HG02798 (cell line): ENCODE data around the gene LCAT.

ENCODE experiments used
- ATAC-seq: cut with Tn5 transposase; IDR thresholded peaks from one replicate; pipeline ENCODE4 v1.9.1; 2021; ENCODE audit warnings: mild to moderate bottlenecking; ENCODE audit not compliant: unreplicated experiment, poor library complexity

LCAT gene

DNA sequence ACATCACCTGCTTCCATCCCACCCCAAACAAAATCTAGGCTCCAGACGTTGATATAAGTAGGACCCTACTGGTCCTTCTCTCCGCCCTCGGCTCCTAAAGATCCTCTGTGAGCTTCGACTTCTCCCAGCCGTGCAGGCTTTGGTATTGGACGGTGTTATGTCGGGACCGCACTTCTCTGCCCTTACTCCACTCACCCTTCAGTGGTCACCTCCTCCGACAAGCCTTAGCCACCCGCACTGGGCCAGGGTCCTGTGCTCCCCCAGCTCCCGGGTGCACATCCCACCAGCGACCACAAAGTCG is 8.9 kb downstream of the LCAT start:
- no peak for ATAC-seq

DNA sequence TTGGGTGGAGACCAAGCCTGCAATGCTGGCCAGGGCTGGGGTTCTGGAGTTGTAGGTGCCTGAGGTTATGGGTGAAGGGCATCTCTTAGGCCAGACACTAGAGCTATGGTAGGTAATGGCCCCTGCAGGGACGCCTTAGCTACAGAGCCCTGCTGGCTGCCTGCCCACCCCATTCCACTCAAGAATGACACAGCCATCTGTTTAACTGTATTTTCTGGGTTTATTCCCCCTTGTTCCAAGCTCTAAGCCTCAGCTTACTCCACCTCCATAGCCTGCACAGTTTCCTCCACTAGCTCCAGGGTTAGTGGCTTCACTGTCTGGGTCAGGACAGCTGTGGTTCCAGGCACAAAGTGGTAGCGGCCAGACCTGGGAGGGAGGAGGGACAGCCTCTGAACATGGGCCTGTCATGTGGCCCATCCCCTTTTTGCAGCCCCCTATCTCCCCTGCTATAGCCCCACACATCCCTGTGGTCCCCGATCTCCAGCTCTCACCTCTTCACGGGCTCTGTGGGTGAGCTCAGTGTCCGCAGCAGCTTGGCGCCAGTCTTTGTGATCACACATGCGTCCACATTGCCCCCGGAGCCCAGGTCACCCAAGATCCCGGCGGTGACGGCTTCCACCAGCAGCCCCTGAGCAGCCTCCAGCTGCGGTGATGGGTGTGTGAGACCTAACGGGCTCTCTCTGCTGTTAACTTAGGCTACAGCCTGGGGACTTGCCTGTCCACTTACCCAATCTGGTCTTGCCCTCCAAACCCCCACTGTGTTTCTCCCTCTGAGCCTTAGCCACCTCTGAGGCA is 9.4 kb downstream of the LCAT start:
- ATAC-seq: no peak

DNA sequence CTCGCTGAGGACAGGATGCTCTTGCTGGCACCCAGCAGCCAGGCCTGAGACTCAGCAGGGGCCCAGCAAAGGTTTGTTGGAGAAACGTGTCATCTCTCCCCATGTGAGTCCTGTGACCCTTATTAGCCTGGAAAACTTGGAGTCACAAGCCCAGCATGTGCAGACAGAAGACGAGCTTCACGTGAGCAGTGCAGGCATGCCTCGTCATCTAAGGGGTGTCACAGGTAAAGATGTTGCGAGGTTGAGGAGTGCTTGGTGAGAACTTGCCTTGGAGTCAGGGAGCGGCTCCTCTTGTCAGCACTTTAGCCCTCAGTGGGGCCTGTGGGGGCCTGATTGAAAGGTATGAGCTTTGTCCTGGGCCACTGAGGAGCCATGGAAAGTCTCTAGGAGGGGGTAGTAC is 10.1 kb downstream of the LCAT start:
- no peak for ATAC-seq

DNA sequence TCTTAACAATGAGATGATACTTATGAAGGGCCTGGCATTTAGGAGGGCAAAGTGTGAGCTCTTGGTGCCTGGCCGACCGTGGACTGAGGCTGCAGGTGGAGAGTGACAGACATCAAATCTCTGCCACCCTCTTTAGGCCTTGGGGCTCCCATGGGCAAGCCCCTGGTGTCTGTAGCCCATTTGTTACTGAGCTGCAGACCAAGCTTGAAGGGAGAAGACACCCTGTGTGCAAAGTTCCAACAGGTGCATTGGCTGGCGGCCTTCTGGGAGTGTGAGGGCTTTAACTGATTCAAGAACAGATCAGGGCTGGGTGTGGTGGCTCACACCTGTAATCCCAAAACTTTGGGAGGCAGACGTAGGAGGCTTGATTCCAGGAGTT is 11.5 kb downstream of the LCAT start:
- no peak for ATAC-seq

DNA sequence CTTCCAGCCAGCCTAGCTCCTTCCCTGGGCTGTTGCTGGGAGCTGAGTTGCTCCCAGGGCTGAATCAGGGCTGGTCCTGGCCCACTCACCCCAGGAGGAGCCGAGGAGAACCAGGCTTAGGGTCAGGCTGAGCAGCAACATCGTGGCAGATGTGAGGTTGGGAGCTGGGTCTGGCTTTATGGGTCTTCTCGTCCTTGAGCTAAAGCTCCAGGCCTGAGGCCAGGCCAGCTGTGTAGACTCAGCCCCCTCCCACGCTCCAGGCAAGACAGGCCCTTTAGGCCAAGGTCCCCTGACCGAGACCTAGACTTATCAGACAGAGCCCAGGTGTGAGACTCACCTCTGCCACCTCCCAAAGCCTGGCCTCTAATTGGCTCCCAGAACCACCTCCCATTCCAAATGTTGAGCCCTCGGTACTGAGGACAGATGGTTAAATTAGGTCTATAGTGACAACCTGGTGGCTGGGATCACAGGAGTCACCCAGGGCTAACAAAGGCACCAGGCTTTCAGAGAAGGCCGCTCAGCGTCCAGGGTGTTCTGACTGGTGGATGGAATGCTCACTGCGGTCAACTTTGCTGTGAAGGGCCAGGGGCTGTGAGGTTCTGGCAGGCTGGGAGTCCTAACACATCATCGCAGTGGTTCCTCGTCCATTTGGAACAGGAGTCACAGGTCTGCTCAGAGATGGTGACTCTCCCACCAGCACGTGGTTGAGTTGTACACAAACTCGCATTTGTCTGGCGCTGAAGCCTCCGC is 12.0 kb downstream of the LCAT start, which contains the start of gene CTRL:
Gene CTRL (minus strand): TSS at position 151 of the 750 bp plus-strand sequence. CDS start 10 bp downstream, at position 141.
- ATAC-seq: no peak

DNA sequence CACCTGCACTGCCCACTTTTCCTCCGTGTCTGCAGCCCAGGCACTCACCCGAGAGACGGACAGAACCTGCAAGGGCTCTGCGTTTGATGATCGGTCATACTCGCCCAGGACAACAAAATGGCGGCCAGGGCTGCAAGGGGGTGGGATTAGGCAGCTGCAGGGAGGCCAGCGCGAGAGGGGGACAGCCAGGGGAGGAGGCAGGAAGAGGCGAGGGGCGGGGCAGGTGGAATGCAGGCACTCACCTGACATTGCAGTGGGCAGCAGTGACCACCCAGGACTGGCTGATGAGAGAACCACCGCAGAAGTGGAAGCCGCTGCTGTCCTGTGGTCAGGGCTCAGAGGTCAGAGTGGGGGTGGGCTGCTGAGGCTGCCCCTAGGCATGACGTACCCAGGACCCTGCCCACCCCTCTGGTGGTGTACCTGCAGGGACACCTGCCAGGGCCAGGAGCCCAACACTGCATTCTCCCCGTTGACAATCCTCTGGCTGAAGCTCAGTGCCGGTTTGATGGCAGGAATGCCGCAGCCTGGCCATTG is 13.2 kb downstream of the LCAT start:
- no peak for ATAC-seq

DNA sequence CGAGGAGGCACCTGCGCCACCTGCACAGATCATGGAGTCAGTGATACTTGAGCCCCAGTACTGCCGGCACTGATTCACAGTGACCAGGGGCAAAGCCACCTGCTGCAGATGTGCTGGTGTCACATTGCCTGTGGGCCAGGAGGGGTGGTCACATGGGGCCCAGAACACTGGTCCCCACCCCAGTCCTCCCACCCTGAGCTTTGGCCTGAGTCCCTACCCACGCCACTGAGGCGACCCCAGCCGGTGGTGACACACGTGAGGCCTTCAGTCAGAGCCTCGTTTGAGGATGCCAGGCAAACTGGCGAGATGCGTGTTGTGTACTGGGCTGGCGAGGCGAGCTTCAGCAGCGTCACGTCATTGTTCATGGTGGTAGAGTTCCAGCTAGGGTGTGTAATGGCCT is 13.7 kb downstream of the LCAT start:
- no peak for ATAC-seq

DNA sequence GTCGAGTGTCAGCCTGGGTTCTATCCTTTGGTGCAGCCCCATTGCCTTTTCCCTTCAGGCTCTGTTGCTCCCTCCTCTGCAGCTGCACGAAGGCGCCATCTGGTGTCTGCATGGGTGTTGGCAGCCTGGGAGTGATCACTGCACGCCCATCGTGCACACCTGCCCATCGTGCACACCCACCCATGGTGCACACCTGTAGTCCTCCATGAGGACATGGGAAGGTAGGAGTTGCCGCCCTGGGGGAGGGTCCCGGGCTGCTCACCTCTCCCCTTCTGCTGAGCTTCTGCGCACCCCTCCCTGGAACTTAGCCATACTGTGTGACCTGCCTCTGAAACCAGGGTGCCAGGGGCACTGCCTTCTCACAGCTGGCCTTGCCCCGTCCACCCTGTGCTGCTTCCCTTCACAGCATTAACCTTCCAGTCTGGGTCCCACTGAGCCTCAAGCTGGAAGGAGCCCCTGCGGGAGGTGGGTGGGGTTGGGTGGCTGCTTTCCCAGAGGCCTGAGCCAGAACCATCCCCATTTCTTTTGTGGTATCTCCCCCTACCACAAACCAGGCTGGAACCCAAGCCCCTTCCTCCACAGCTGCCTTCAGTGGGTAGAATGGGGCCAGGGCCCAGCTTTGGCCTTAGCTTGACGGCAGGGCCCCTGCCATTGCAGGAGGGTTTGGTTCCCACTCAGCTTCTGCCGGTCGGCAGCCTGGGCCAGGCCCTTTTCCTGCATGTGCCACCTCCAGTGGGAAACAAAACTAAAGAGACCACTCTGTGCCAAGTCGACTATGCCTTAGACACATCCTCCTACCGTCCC is 15.2 kb downstream of the LCAT start:
- ATAC-seq: no peak

DNA sequence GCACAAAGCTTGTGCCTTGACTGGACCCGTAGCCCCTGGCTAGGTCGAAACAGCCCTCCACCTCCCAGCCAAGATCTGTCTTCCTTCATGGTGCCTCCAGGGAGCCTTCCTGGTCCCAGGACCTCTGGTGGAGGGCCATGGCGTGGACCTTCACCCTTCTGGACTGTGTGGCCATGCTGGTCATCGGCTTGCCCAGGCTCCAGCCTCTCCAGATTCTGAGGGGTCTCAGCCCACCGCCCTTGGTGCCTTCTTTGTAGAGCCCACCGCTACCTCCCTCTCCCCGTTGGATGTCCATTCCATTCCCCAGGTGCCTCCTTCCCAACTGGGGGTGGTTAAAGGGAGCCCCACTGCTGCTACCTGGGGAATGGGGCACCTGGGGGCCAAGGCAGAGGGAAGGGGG is 15.8 kb downstream of the LCAT start:
- ATAC-seq: no peak

DNA sequence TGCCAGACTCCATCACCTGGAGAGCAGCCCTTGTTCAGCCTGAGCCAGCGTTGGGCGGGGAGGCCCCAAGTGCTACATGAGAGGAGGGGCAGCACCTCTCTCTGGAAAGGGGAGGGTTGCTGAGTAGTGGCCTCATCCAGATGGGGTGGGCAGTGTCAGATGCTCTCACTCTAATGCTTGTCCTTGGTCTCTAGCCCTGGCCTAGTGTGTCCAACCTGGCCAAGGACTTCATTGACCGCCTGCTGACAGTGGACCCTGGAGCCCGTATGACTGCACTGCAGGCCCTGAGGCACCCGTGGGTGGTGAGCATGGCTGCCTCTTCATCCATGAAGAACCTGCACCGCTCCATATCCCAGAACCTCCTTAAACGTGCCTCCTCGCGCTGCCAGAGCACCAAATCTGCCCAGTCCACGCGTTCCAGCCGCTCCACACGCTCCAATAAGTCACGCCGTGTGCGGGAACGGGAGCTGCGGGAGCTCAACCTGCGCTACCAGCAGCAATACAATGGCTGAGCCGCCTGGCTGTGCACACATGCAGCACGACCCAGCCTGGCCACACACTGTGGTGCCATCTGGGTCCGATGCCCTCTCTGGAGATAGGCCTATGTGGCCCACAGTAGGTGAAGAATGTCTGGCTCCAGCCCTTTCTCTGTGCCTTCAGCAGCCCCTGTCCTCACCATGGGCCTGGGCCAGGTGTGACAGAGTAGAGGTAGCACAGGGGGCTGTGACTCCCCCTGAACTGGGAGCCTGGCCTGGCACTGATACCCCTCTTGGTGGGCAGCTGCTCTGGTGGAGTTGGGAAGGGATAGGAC is 16.6 kb downstream of the LCAT start:
- no peak for ATAC-seq

DNA sequence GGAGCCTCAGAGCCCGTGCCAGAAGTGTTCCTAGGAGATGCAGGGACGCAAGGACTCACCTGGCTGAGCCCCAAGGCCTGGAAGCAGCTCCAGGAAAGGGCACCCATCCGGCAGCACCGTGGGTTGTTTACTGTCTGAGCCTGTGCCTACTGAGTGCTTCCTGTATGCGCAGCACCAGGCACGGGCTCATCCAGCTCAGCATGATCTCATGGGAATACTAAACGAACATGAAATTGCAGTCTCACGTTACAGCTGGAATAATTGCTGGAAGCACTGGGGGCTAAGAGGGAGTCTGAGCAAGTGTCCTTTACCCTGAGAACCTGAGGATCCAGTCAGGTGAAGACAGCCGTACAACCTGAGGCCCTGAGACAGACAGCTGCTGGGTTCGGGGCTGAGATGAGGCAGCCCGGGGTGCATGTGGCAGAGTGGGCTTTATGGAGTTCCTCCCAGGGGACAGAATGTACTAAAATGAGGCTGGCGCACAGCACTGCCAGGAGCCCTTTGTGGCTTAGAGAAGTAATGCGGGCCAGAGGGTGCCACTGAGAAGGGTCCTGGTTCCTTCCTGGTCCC is 17.7 kb downstream of the LCAT start:
- no peak for ATAC-seq

DNA sequence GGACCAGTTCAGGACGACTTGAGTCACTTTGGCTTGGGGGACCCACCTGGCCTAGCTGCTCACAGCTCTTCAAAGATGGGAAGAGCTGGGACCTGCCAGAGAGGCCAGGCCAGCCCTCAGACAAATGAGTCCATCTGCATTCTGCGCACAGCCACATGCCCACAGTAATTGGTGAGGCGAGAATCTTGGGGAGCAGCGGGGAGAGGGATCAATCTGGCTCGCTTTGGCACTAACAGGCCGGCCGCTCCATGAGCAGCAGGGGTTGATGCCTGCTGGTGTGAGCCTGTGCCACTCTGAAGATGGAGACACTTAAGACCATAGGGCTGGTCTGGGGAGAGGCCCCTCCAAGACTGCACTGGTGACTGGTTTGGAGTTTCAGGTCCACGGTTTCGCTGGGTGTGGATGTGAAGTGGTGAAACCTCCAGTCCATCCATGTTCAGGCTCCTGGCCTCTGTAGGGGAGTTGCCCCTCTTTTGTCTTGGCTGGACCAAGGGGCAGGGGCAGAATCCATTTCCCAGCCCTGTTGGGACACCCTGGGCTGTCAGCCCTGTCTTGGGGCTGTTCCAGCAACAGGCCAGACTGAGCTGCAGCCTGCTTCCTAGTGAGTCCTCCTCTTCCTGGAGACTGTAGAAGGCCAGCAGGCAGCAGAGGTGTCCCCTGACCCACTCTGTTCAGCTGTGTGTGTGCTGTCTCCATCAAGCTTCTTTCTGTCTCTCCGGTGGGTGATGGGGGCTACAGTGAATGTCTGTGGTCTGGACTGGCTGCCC is 19.6 kb downstream of the LCAT start:
- ATAC-seq: no peak

DNA sequence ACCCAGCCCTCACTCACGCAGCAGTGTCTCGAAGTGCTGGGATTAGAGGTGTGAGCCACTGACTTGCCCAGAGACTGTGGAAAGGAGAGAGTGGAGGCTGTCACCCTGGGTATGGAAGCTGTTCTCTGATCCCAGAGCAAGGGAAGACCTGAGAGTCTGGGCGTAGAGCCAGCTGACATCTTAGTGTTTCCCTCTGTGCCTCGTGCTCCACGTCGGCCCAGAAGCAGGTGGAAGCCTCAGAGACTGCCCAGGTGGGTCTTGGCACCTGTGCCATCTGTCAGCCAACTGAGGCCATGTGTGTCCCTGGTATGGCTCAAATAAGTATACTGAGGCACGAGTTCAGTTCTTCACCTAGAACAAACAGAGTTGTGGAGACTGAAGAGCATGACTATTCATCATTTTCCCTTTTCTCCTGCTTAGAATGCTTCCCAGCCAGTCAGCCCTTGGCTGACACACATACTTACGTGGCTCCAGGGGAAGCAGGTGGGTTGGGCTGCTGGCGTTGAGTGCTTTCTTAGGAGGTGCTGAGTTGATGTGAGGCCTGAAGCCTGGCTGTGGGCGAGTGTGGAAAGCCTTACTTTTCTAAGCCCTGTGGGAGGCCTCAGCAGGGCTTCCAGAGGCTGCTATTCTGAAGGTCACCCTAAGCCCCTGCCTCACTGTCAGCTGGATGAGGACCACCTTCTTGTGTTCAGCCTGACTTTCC is 20.4 kb downstream of the LCAT start:
- no peak for ATAC-seq

DNA sequence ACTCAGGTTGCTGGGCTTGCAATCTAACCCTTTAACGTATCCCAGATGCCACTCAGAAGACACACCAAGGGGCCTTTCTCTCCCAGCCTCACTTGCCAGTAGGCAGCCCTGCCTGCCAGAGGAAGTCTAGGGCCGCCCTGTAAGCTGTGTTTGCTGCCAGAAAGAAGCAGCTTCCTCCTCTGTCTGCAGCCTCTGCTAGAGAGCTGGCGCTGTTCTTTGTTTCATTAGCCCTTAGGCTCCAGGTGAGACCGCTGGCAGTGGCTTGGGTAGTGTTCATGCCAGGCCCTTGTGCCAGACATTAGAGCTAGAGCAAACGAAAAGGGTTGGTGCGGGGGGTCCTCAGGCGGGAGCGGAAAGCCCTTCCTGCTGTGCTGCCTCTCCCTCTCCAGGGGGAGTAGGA is 21.2 kb downstream of the LCAT start:
- no peak for ATAC-seq

DNA sequence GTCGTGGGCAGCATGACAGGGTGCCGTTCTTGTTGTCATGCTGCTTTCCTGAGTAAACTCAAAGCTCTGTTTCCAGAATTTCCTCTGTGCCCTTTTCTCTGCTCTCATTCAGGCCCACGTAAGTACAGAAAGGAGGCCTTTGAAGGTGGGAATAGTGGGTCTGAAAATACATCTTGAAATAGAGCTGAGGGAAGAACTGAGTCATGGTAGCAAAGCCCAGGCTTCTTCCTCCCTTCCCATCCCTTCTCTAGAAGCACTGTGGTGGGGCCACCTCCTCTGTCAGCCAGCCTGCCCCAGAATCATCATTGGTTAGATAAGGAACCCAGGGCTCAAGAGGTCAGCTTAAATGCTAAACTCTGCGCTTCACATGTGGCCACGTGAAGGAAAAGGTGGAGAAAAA is 21.7 kb downstream of the LCAT start:
- ATAC-seq: no peak

DNA sequence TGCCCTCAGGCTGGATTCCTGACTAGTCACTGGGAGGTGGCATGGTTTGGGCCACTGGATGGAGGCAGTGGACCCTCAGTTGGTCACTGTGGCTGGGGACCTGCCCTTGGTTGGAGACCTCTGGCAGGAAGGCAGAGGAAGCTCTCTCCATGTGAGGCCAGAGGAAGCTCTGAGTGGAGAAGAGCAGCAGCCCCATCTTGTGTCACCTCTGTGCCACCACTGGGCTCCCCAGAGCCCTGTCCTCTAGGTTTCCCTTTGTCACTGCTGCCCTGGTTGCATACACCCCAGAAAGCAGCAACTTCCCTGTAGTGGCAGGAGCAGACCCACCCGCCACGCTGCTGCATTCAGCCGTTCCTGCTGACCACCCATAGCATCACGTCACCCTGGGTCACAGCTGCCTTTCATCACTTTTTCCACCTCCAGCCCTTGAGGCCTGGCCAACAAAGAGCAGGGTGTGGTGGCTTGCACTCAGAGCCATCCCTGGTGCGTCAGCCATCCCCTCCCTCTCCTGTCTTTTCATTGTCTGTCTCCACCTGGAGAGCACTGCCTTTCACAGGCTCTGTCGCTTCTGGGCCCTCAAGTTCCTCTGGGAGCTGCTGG is 24.2 kb downstream of the LCAT start:
- no peak for ATAC-seq

DNA sequence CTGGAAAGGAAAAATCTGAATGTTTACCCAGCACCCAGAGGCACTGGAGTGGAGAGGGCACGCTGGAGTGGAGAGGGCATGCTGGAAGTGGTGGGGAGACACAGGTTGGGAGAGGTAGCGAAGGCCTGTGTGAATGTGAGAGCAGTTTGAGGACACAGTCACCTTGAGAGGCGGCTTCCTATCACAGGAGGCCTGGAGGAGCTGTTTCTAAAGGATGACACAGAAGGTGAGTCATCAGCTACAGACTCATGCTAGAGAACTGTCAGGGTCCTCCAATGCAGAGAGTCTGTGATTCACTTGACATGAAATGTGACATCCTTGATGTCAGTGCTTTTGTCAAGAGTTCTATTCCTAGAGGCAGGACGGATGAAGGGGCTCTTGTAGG is 26.1 kb downstream of the LCAT start:
- ATAC-seq: no peak
